ENCODE measurements around the gene GPR39.

DNA sequence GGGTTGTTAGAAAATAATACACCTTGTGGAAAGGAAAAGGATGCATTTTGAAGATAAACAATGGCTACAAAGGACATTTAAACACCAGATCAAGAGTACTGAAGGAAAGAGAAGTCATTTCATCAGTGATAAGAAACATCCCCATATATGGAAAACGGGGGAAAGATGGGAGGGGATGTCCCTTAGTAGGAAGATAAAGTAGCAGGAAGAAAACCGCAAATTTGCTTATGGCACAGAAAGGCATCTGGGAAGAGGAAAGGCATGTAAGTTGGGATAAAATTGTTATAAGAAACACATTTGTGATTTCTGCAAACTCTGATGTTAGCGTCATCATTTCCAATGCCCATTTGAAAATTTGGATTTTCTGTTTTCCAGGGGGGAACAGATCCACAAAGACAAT, 263.9 kb downstream of the GPR39 start:
- TF ChIP-seq, protein P1, sequence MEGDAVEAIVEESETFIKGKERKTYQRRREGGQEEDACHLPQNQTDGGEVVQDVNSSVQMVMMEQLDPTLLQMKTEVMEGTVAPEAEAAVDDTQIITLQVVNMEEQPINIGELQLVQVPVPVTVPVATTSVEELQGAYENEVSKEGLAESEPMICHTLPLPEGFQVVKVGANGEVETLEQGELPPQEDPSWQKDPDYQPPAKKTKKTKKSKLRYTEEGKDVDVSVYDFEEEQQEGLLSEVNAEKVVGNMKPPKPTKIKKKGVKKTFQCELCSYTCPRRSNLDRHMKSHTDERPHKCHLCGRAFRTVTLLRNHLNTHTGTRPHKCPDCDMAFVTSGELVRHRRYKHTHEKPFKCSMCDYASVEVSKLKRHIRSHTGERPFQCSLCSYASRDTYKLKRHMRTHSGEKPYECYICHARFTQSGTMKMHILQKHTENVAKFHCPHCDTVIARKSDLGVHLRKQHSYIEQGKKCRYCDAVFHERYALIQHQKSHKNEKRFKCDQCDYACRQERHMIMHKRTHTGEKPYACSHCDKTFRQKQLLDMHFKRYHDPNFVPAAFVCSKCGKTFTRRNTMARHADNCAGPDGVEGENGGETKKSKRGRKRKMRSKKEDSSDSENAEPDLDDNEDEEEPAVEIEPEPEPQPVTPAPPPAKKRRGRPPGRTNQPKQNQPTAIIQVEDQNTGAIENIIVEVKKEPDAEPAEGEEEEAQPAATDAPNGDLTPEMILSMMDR (IDR thresholded peaks at IDR 0.05; ENCODE audit: low read length) = no peak
- TF ChIP-seq EZH2 (optimal IDR thresholded peaks at IDR 0.05; ENCODE audit: low read depth, low read length) = no peak
